Kidney capillary endothelial cell (primary cell): ENCODE measurements around the gene TUBA1A.
"Not testable (repeated sequence)": the region's sequence is repeated elsewhere in the genome, so short reads cannot be mapped to it uniquely, and the experiment has no call there.

Source experiments
- DNase-seq: peaks from one replicate; pipeline ENCODE4 v3.0.0-alpha.2; 2018; ENCODE audit warnings: low spot score

Gene TUBA1A

GRCh38 chr12:49188916-49189367 is at the start of gene TUBA1A:
TSS of gene TUBA1A (minus strand) at chr12:49189080. CDS start at chr12:49188979, 101 bp downstream.
- peak; percentile 97 for DNase-seq

GRCh38 chr12:49236423-49236822 is 47.5 kb upstream of the TUBA1A start:
- DNase-seq = no peak

- no peak for DNase-seq
Measured at GRCh38 chr12:49233842-49234526, 45.1 kb upstream of the TUBA1A start.

GRCh38 chr12:49232940-49233841 is 44.3 kb upstream of the TUBA1A start:
- peak; percentile 50 for DNase-seq

GRCh38 chr12:49231878-49232655 is 43.2 kb upstream of the TUBA1A start:
- DNase-seq = no peak

DNA sequence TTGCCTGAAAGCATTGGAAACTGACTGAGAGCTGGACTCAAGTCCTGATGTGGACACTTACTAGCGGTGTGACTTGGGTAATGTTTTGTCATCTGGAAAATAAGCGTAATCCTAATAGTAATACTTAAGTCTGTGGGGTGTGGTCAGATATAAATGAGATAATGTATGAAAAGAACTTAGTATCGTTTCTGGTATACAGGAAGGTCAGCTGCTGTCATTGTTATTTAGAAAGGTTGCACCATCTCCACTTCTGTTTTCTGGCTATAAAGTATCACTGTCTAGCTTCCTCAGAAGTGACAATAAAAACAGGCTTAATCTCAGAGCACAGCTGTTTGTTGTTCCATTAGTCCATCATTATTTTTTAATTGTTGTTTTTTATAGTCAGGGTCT is 41.9 kb upstream of the TUBA1A start:
- DNase-seq = no peak

DNA sequence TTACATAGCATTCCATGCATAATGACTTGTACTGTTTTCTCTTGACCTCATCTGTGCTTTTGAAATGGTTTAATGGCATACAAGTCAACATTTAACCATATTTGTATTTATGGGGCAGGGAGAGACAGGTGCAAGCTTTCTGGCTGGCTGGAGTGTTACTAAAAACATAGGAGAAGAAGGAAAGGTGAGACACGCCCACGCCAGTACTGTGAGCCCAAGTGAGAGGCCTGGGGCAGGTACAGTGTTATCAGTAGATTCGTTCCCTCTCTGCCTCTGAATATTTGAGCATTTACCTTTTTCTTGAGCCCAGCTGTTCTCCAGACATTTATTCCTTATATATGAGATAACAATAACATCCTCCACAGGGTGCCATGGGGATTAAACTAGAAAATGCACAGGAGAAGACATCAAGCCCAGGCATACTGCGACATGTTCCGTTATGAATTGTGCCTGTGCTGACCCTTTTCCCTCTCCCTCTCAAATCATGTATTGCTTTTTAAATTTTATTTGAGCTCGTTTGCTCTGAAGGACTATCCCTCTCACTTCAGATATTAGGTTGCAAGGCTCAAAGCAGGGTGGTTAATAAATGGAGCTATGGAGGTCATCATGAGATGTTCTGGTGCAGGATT is 41.4 kb upstream of the TUBA1A start:
- no peak for DNase-seq

- no peak for DNase-seq
Measured at GRCh38 chr12:49228653-49229052, 39.8 kb upstream of the TUBA1A start.

- DNase-seq = no peak
Measured at GRCh38 chr12:49227713-49228112, 38.8 kb upstream of the TUBA1A start.

DNA sequence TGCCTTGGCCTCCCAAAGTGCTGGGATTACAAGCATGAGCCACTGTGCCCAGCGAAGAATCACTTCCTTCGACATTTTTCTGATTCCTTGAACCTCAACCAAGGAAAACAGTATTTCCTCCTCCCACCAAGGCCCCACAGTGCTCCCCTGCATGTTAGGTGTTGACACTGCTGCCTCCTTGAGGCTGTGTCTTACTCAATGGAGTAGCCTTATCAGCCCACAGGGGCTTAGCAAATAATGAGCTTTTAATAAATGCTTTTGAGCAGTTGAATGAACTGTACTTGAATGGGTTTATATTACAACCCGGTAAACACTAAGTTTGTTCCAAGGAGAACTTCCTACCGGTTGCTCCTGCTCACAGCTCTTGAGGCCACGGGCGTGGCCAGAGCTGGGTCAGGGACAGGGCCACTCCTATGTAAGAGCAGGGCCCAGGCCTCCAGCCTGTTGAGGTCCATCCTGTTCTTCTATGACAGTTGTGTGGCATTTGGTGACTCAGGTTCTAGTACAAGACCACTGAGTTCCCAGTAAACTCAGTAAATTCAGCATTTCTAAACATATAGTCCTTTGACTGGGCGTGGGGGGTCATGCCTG is 36.8 kb upstream of the TUBA1A start:
- DNase-seq = no peak

- DNase-seq = no peak
Measured at GRCh38 chr12:49223590-49224369, 34.9 kb upstream of the TUBA1A start.

DNA sequence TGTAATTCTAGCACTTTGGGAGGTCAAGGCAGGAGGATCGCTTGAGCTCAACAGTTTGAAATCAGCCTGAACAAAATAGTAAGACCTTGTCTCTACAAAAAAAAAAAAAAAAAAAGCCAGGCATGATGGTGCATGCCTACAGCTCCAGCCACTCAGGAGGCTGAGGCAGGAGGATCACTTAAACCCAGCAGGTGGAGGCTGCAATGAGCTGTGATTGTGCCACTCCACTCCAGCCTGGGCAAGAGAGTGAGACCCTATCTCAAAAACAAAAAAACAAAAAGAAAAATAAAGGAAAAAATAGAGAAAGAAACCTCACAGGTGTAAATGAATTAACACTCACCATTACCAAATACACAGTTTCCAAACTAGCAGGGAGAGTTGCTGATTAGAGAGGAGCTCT is 34.2 kb upstream of the TUBA1A start:
- DNase-seq = no peak

GRCh38 chr12:49220972-49221371 is 32.1 kb upstream of the TUBA1A start:
- no peak for DNase-seq

DNA sequence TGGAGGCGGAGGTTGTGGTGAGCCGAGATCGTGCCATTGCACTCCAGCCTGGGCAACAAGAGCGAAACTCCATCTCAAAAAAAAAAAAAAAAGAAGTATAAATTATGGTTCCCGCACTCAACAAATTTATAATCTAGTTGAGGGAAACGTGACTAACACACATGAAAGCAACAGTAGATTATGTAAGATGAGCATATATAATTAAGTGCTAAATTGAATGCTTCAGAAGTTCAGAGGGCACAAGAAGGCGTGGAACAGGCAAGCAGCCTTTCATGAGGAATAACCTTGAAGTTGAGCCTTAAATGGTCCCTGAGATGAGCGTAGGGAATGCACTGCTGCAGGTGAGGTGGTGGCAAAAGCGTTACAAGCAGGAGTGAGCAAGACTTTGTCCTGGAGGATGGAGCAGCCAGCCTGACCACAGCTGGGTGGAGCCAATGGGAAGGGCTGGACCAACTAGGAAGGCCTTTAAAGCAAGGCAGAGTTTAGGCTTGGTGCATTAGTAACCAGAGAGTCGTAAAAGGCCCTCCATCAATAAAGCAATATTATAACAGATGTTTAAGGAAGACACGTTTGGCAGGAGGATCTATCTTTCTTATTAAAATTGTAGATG is 30.6 kb upstream of the TUBA1A start:
- no peak for DNase-seq

- no peak for DNase-seq
Measured at GRCh38 chr12:49212572-49212971, 23.7 kb upstream of the TUBA1A start.

DNA sequence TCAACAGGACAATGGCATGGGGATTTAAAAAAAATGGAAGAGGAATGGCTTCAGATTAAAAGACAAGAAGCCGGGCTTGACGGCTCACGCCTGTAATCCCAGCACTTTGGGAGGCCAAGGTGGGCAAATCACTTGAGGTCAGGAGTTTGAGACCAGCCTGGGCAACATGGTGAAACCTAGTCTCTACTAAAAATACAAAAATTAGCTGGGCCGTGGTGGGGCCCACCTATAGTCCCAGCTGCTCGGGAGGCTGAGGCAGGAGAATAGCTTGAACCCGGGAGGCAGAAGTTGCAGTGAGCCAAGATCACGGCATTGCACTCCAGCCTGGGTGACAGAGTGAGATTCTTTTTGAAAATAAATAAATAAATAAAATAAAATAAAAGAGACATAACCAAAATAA is 21.8 kb upstream of the TUBA1A start:
- DNase-seq = not testable (repeated sequence)

- no peak for DNase-seq
Measured at GRCh38 chr12:49208676-49209075, 19.8 kb upstream of the TUBA1A start.

DNA sequence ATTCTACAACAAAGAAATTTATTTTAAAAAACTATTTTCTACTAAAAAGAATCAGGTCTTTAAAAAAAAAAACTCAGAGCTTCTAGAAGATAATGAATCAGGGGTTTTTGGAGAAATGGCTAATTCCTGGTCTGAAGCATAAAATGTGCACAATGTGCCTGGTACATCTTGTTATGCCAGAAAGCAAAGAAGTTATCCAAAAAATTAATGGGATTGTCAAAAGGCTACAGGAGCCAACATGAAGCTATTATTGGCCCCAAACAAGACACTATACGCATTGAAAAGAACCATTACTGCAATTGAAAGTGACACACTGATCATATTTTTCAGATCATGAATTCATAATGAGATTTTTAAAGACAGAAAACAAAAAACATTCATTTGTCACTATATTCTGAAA is 19.3 kb upstream of the TUBA1A start:
- DNase-seq = no peak

- DNase-seq = no peak
Measured at GRCh38 chr12:49206389-49206788, 17.5 kb upstream of the TUBA1A start.

DNA sequence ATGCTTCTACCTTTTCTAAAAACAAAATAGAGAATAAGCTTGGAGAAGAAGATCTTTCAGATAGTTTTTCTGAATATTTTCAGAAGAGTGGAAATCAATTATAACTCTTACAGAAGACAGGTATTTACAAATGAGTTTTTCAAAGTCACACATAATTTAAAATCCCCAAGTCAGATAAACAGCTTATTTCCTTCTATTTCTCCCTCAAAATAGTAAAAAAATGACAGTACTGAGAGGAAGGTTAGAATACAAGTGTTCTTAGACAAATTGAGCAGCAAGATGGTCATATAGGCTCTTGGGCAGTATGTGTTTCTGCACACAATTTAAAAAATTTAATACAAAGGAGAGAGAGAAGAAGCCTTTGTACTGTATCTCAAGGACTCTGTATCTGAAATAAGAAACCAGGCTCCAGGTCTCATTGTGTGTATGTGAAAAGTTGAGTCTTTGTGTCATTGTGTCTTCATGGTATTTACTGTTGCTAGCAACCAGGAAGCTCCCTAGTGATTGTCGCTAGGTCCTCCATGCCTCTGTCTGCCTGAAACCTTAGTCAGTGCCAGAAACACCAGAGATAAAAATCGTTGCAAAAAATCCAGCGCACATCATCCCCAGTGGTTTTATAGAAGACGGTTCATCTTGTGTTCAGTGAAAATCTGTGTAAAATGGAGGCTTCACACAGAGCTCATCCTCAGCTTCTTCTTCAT is 12.9 kb upstream of the TUBA1A start:
- DNase-seq = no peak
